Measurements from ENCODE around the gene INTS13. TPM values are rescaled to one million over a fixed set of nuclear protein-coding genes. Genes with fewer than 3 reads are reported as not detected.
A peak's percentile ranks its signal among the peaks of the same experiment; 100 is the strongest.

Gene INTS13
- total and polyA plus RNA-seq, 2 of the 13 experiments (the other 11 are each of a cell fraction or from before 2014, with no cell fraction given): 16.3 to 43.7 TPM

GRCh38 chr12:26937863-26938700, at the start of gene INTS13, which contains the start of gene FGFR1OP2 (continued):
- TF ChIP-seq ZNF234 (CRISPR knock-in tag; conservative IDR thresholded peaks at IDR 0.05) (no peak), SNAI1 (CRISPR knock-in tag; IDR thresholded peaks at IDR 0.05; ENCODE audit: borderline replicate concordance) (no peak), ZNF362 (CRISPR knock-in tag; IDR thresholded peaks at IDR 0.05; ENCODE audit: borderline replicate concordance) (peak; percentile 96), SMAD1 (CRISPR knock-in tag; IDR thresholded peaks at IDR 0.05; ENCODE audit: borderline replicate concordance, low read depth) (no peak), SP2 (CRISPR knock-in tag; IDR thresholded peaks at IDR 0.05) (peak; percentile 66), GABPA (IDR thresholded peaks at IDR 0.05; ENCODE audit: low read depth, low read length) (no peak), GABPA (CRISPR knock-in tag; IDR thresholded peaks at IDR 0.05; ENCODE audit: low read depth) (peak; percentile 60), RBFOX2 (IDR thresholded peaks at IDR 0.05; ENCODE audit: low read depth, low read length) (peak; percentile 87), ZBTB26 (CRISPR knock-in tag; IDR thresholded peaks at IDR 0.05; ENCODE audit: borderline replicate concordance) (peak; percentile 35; the same call in 1 of the 2 replicates), ZFP41 (CRISPR knock-in tag; IDR thresholded peaks at IDR 0.05; ENCODE audit: borderline replicate concordance) (no peak; the same call in 1 of the 2 replicates), SRSF1 (optimal IDR thresholded peaks at IDR 0.05; ENCODE audit: low read depth, low read length) (peak; percentile 86), CBX2 (IDR thresholded peaks at IDR 0.05; ENCODE audit: low read depth, low read length) (no peak), CBX2 (CRISPR knock-in tag; IDR thresholded peaks at IDR 0.05; ENCODE audit: low read depth) (no peak), ZNF614 (CRISPR knock-in tag; IDR thresholded peaks at IDR 0.05; ENCODE audit: borderline replicate concordance) (peak; percentile 10; the same call in 1 of the 2 replicates), PRDM15 (CRISPR knock-in tag; IDR thresholded peaks at IDR 0.05) (no peak), KMT2B (CRISPR knock-in tag; IDR thresholded peaks at IDR 0.05) (peak; percentile 89), IRF2 (CRISPR knock-in tag; IDR thresholded peaks at IDR 0.05) (peak; percentile 49; the same call in 1 of the 2 replicates), ZNF788 (CRISPR knock-in tag; IDR thresholded peaks at IDR 0.05; ENCODE audit: borderline replicate concordance) (peak; percentile 62; the same call in 1 of the 2 replicates), ONECUT2 (CRISPR knock-in tag; IDR thresholded peaks at IDR 0.05) (no peak), ZBTB3 (CRISPR knock-in tag; IDR thresholded peaks at IDR 0.05; ENCODE audit: borderline replicate concordance, low read depth) (peak; percentile 58), TARDBP (CRISPR knock-in tag; IDR thresholded peaks at IDR 0.05) (0 out of 2 replicates have a peak, but pooled peaks have one; percentile 42), BRD4 (CRISPR knock-in tag; IDR thresholded peaks at IDR 0.05) (peak; percentile 48; the same call in 1 of the 2 replicates), ZFY (CRISPR knock-in tag; IDR thresholded peaks at IDR 0.05) (peak; percentile 83), POLR2A (IDR thresholded peaks at IDR 0.05; ENCODE audit: insufficient read depth in 1 of 2, low read depth in 2 of 2, low read length in 2 of 2) (peak; percentile 96 to 97), RBM39 (IDR thresholded peaks at IDR 0.05; ENCODE audit: low read depth, low read length, poor library complexity, severe bottlenecking) (no peak)

All from HepG2 (cell line).